RWPE1 (cell line): ENCODE data around the gene SLC12A3.
"Not testable (repeated sequence)": the region's sequence is repeated elsewhere in the genome, so short reads cannot be mapped to it uniquely, and the experiment has no call there.

Source experiments
- CTCF ChIA-PET: fragments of 350-600 bp; sonication (Branson Sonifier 250); formaldehyde crosslinking; extraction: SDS; loops from one replicate; lab custom pipeline; 2021; lab: Yijun Ruan, JAX
- POLR2A ChIA-PET: fragments of 400-600 bp; formaldehyde crosslinking; extraction: SDS; loops from one replicate; lab custom pipeline; 2020; ENCODE audit warnings: antibody characterized with exemption; ENCODE audit not compliant: low non-redundant PET; lab: Yijun Ruan, JAX
- DNase-seq: peaks from one replicate; pipeline ENCODE4 v3.0.0; 2012; ENCODE audit warnings: low spot score
- H3K27ac ChIP-seq: fragments of 450-650 bp; 2 replicates; pipeline ENCODE4 v1.5.1; 2017
- TF ChIP-seq, protein P1 (sequence below): fragments of 450-650 bp; conservative IDR thresholded peaks from 2 replicates; pipeline ENCODE4 v1.5.1; 2017; ENCODE audit warnings: low read depth, mild to moderate bottlenecking

Gene SLC12A3

DNA sequence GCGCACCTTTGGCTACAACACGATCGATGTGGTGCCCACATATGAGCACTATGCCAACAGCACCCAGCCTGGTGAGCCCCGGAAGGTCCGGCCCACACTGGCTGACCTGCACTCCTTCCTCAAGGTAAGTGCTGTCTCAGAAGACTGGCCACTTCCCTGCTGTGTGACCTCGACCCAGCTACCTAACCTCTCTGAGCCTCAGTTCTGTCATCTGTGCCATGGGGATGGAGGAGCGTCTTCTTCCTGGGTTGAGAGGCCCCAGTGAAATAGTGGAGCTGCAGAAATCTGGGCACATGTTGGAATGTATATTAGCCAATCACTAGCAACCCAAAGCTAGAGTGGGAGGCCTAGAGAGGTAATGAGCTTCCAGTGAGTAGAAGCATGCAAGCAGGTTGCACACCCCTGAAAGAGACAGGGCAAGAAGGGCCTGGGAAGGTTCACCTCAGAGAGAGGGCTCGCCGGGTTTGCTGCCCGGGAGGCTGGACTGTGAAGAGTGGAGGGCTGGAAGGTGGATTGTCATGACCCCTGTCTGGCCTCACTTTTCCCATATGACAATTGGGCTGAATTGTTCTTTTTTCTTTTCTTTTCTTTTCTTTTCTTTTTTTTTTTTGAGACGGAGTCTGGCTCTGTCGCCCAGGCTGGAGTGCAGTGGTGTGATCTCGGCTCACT, 521 bp downstream of the SLC12A3 start:
- ChIA-PET POLR2A (no interaction called here), CTCF (no interaction called here)
- TF ChIP-seq, protein P1, sequence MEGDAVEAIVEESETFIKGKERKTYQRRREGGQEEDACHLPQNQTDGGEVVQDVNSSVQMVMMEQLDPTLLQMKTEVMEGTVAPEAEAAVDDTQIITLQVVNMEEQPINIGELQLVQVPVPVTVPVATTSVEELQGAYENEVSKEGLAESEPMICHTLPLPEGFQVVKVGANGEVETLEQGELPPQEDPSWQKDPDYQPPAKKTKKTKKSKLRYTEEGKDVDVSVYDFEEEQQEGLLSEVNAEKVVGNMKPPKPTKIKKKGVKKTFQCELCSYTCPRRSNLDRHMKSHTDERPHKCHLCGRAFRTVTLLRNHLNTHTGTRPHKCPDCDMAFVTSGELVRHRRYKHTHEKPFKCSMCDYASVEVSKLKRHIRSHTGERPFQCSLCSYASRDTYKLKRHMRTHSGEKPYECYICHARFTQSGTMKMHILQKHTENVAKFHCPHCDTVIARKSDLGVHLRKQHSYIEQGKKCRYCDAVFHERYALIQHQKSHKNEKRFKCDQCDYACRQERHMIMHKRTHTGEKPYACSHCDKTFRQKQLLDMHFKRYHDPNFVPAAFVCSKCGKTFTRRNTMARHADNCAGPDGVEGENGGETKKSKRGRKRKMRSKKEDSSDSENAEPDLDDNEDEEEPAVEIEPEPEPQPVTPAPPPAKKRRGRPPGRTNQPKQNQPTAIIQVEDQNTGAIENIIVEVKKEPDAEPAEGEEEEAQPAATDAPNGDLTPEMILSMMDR = no peak
- DNase-seq = no peak
- no peak overlapping the region for H3K27ac ChIP-seq

- CTCF ChIA-PET = interaction anchor here (0.5 to 1.2 kb wide), 9 partner anchors 9 to 303 kb away, joined by 3 to 7 read pairs (median 3); no protein-coding TSS in a partner anchor
- POLR2A ChIA-PET = interaction anchor here (0.5 kb wide), 1 partner anchor 247 kb away, joined by 3 read pairs; no protein-coding TSS in a partner anchor
- TF ChIP-seq, protein P1 = peak; percentile 72
- peak; percentile 52 for DNase-seq
- H3K27ac ChIP-seq = no peak overlapping the region
Measured at GRCh38 chr16:56866955-56867830, 2.2 kb downstream of the SLC12A3 start.

- CTCF ChIA-PET = interaction anchor here (0.6 to 0.9 kb wide), 4 partner anchors 10 to 302 kb away, joined by 3 to 4 read pairs (median 4); no protein-coding TSS in a partner anchor
Measured at GRCh38 chr16:56868175-56868574, 3.2 kb downstream of the SLC12A3 start.

DNA sequence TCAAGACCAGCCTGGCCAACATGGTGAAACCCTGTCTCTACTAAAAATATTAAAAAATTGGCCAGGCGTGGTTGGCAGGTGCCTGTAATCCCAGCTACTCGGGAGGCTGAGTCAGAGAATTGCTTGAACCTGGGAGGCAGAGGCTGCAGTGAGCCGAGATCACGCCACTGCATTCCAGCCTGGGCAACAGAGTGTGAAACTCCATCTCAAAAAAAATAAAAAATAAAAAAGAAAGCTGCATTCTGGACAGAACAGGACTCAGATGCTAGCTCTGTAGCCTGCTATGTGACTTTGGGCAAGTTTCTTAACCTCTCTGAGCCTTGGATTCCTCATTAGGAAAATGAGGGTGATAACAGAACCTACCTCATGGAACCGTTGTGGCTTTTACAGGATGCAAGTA, 3.8 kb downstream of the SLC12A3 start:
- CTCF ChIA-PET = interaction anchor here (0.5 to 1.2 kb wide), 5 partner anchors 17 to 1260 kb away, joined by 4 to 7 read pairs (median 4); partner anchors contain the start of gene CFAP20
- H3K27ac ChIP-seq, DNase-seq, POLR2A ChIA-PET: not testable (repeated sequence)

More at GRCh38 chr16:56868175-56868574, 3.2 kb downstream of the SLC12A3 start:
- H3K27ac ChIP-seq = no peak overlapping the region
- POLR2A ChIA-PET = no interaction called here
- TF ChIP-seq, protein P1 = no peak
- no peak for DNase-seq

- DNase-seq = no peak
- ChIA-PET POLR2A (no interaction called here), CTCF (interaction anchor here (0.5 to 1.2 kb wide), 6 partner anchors 18 to 1260 kb away, joined by 3 to 7 read pairs (median 4); partner anchors contain the start of gene CFAP20)
- TF ChIP-seq, protein P1 = no peak
- no peak overlapping the region for H3K27ac ChIP-seq
Measured at GRCh38 chr16:56869513-56870275, 4.7 kb downstream of the SLC12A3 start.

DNA sequence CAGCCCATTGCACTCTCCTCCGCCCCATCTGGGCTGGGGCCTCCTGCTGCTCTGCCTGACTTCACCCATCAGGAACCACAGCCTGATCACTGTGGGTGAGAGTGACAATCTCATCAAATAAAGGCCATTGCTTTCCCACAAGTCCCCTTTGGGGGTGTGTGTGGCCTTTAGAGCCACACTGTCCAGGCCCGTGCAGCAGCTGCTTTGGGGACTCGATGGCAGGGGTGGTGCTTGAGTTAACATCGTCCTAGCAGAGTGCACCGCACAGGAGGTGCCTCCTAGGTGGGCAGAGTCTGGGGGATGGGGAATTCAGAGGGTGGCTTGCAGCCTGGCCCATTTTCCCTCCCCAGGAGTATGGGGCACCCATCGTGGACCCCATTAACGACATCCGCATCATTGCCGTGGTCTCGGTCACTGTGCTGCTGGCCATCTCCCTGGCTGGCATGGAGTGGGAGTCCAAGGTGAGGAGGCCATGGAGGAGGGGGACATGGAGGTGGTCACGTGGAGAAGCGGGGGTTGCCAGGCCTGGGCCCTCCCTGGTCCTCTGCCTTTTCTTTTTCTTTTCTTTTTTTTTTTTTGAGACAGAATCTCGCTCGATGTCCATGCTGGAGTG, 5.4 kb downstream of the SLC12A3 start:
- no peak overlapping the region for H3K27ac ChIP-seq
- POLR2A ChIA-PET = no interaction called here
- no peak for DNase-seq
- CTCF ChIA-PET = interaction anchor here (0.7 kb wide), 1 partner anchor 222 kb away, joined by 3 read pairs; no protein-coding TSS in a partner anchor
- TF ChIP-seq, protein P1 = no peak
